Neural progenitor cell (in vitro differentiated cells): ENCODE results near the gene TET2.

Source experiments
- EZH2 ChIP-seq: fragments of 200-600 bp; sonication (generic); IDR thresholded peaks from 2 replicates; pipeline ENCODE4 v1.6.1; 2017; ENCODE audit warnings: antibody characterized with exemption, mild to moderate bottlenecking, moderate library complexity
- TF ChIP-seq, protein P1 (sequence below): fragments of 200-600 bp; sonication (generic); IDR thresholded peaks from 2 replicates; pipeline ENCODE4 v1.5.1; 2017; ENCODE audit warnings: antibody characterized with exemption, mild to moderate bottlenecking

DNA sequence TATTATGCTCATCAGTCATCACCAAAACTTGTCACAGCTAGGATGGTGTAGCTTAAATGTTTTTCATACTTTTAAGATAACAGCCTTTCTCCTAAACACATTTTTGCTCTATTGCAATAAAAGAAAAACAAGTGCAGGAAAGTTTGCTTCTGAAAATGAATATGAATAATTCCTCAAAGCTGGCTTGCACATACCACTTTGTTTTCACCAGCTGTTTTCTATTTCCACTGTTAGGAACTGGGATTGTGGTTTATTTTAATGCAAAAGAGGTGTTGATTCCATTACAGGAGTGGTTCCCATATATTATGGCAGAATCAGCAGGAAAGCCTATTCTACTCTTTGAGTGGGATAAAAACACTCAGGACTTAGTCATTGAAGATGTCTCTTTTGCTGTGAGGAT, 181.3 kb downstream of the TET2 start:
- TF ChIP-seq, protein P1, sequence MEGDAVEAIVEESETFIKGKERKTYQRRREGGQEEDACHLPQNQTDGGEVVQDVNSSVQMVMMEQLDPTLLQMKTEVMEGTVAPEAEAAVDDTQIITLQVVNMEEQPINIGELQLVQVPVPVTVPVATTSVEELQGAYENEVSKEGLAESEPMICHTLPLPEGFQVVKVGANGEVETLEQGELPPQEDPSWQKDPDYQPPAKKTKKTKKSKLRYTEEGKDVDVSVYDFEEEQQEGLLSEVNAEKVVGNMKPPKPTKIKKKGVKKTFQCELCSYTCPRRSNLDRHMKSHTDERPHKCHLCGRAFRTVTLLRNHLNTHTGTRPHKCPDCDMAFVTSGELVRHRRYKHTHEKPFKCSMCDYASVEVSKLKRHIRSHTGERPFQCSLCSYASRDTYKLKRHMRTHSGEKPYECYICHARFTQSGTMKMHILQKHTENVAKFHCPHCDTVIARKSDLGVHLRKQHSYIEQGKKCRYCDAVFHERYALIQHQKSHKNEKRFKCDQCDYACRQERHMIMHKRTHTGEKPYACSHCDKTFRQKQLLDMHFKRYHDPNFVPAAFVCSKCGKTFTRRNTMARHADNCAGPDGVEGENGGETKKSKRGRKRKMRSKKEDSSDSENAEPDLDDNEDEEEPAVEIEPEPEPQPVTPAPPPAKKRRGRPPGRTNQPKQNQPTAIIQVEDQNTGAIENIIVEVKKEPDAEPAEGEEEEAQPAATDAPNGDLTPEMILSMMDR: no peak
- no peak for TF ChIP-seq EZH2
